Gastrocnemius medialis (tissue), 4 donors: ENCODE measurements around the gene SLC38A2. TPM values are rescaled to one million over a fixed set of nuclear protein-coding genes. Genes with fewer than 3 reads are reported as not detected.
A peak's percentile ranks its signal among the peaks of the same experiment; 100 is the strongest.

Experiments used
- ATAC-seq, 2 donors: fragments of 150-250 bp; one replicate each; pipeline ENCODE4 v1.9.1; 2016
- DNase-seq, 2 donors: peaks; one replicate each; pipeline ENCODE4 v3.0.0-alpha.2; 2019
- H3K27ac ChIP-seq, 4 donors: fragments of 200-600 bp; sonication (generic); 1 replicate in 1 of 4; 2 replicates in 3 of 4; pipeline ENCODE4 v1.5.1; 2016 to 2018; ENCODE audit warnings: mild to moderate bottlenecking in 2 of 4, moderate library complexity in 1 of 4
- H3K27me3 ChIP-seq, 3 donors: fragments of 200-600 bp; sonication (generic) in 2 of 3; 1 replicate in 1 of 3; 2 replicates in 2 of 3; pipeline versions ENCODE4 v1.5.1 to v1.6.0; 2016 to 2019; ENCODE audit warnings: mild to moderate bottlenecking in 1 of 3, moderate library complexity in 1 of 3
- H3K36me3 ChIP-seq, 2 donors: fragments of 200-600 bp; sonication (generic) in 1 of 2; one replicate each; pipeline ENCODE4 v1.5.1; 2017 to 2018
- H3K4me1 ChIP-seq, 2 donors: fragments of 200-600 bp; sonication (generic) in 1 of 2; one replicate each; pipeline ENCODE4 v1.5.1; 2016 to 2017; ENCODE audit warnings: mild to moderate bottlenecking in 2 of 2
- H3K4me3 ChIP-seq, 4 donors: fragments of 200-600 bp; sonication (generic) in 3 of 4; 1 replicate in 1 of 4; 2 replicates in 3 of 4; pipeline ENCODE4 v1.5.1; 2016 to 2019; ENCODE audit warnings: mild to moderate bottlenecking in 2 of 4
- H3K9me3 ChIP-seq, 3 donors: fragments of 200-600 bp; sonication (generic) in 2 of 3; 1 replicate in 1 of 3; 2 replicates in 2 of 3; pipeline ENCODE4 v1.5.1; 2016 to 2019
- CTCF ChIP-seq, 5 experiments: fragments of 450-650 bp in 3 of 5; fragments of 200-600 bp in 2 of 5; sonication (generic) in 2 of 5; IDR thresholded peaks in 4 of 5; conservative IDR thresholded peaks in 1 of 5; 1 replicate in 4 of 5; 2 replicates in 1 of 5; pipeline ENCODE4 v1.5.1; 2016 to 2019; ENCODE audit warnings: antibody characterized with exemption in 5 of 5, mild to moderate bottlenecking in 3 of 5, moderate library complexity in 3 of 5
- POLR2A ChIP-seq, 2 donors: fragments of 450-650 bp; IDR thresholded peaks; one replicate each; pipeline ENCODE4 v1.6.1; 2017; ENCODE audit warnings: antibody characterized with exemption in 2 of 2, mild to moderate bottlenecking in 2 of 2, moderate library complexity in 2 of 2
- in situ Hi-C, 4 donors: fragments of 200-750 bp; cut with MboI; loops; one replicate each; pipeline versions ENCODE4 v1.15.0 to v1.8.0; 2017; ENCODE audit warnings: low sequenced_read_pairs in 4 of 4
- intact Hi-C: fragments of 100-400 bp; cut with DNase I; formaldehyde crosslinking; loops from one replicate; pipeline ENCODE4 v1.15.1; 2023; ENCODE audit warnings: low total_unique reads
- total RNA-seq, 4 donors: library from RNA; depleted of rRNA; stranded (reverse); fragments of >200 nt; gene quantifications; one replicate each; pipeline versions ENCODE4 v1.1.0 to v1.2.3, GENCODE V29; 2016

SLC38A2 gene
- total RNA-seq, 4 donors from 2014 or later, result 260 to 853 (median 400) TPM

GRCh38 chr12:46404225-46404631, 31.7 kb upstream of the SLC38A2 start:
- no peaks in the 10 kb centered on the region for H3K9me3 ChIP-seq
- no peak overlapping the region for H3K4me3 ChIP-seq
- no peak for ATAC-seq
- H3K27me3 ChIP-seq, result no peaks in the 10 kb centered on the region
- peaks cover 48 to 52% of the 10 kb centered on the region in 2 donors for H3K4me1 ChIP-seq
- no peaks in the 10 kb centered on the region for H3K36me3 ChIP-seq
- in situ Hi-C loops (no loop called here), intact Hi-C loops (no loop called here)
- TF ChIP-seq CTCF (IDR thresholded peaks at IDR 0.05 in 4 of 5, conservative IDR thresholded peaks at IDR 0.05 in 1 of 5) (no peak), POLR2A (IDR thresholded peaks at IDR 0.05) (no peak)
- no peak overlapping the region for H3K27ac ChIP-seq
- no peak for DNase-seq

GRCh38 chr12:46403719-46404070, 31.1 kb upstream of the SLC38A2 start:
- H3K36me3 ChIP-seq, result no peaks in the 10 kb centered on the region
- DNase-seq, result no peak
- no peak for TF ChIP-seq POLR2A (IDR thresholded peaks at IDR 0.05)
- no peak for TF ChIP-seq CTCF (IDR thresholded peaks at IDR 0.05 in 4 of 5, conservative IDR thresholded peaks at IDR 0.05 in 1 of 5)
- H3K9me3 ChIP-seq, result no peaks in the 10 kb centered on the region
- peaks cover 42 to 46% of the 10 kb centered on the region in 2 donors for H3K4me1 ChIP-seq
- no peak overlapping the region for H3K4me3 ChIP-seq
- H3K27me3 ChIP-seq, result no peaks in the 10 kb centered on the region
- no peak for ATAC-seq
- intact Hi-C loops, result no loop called here
- no peak overlapping the region for H3K27ac ChIP-seq
- in situ Hi-C loops, result no loop called here

GRCh38 chr12:46402941-46403718, 30.6 kb upstream of the SLC38A2 start:
- no peak for DNase-seq
- Histone ChIP-seq H3K36me3 (no peaks in the 10 kb centered on the region), H3K27ac (peak overlapping the region in 1 of 4 donors; percentile 49), H3K4me1 (peaks cover 41% of the 10 kb centered on the region in 2 donors), H3K27me3 (no peaks in the 10 kb centered on the region), H3K9me3 (no peaks in the 10 kb centered on the region), H3K4me3 (no peak overlapping the region)
- ATAC-seq, result no peak
- intact Hi-C loops, result no loop called here
- TF ChIP-seq CTCF (IDR thresholded peaks at IDR 0.05 in 4 of 5, conservative IDR thresholded peaks at IDR 0.05 in 1 of 5) (no peak), POLR2A (IDR thresholded peaks at IDR 0.05) (no peak)
- in situ Hi-C loops, result no loop called here

- in situ Hi-C loops, result no loop called here
- ATAC-seq, result peak; percentile 43 to 83
- TF ChIP-seq POLR2A (IDR thresholded peaks at IDR 0.05) (no peak), CTCF (IDR thresholded peaks at IDR 0.05 in 4 of 5, conservative IDR thresholded peaks at IDR 0.05 in 1 of 5) (no peak)
- Histone ChIP-seq H3K27me3 (no peaks in the 10 kb centered on the region), H3K4me1 (peaks cover 37 to 38% of the 10 kb centered on the region in 2 donors), H3K9me3 (no peaks in the 10 kb centered on the region), H3K36me3 (no peaks in the 10 kb centered on the region), H3K27ac (peak overlapping the region in 2 of 4 donors; percentile 33 to 56), H3K4me3 (no peak overlapping the region)
- intact Hi-C loops, result no loop called here
- no peak for DNase-seq
Observed at GRCh38 chr12:46402451-46402850, 29.9 kb upstream of the SLC38A2 start.
